ENCODE data around the gene PLCH1.

GRCh38 chr3:155657161-155657560 is 87.7 kb downstream of the PLCH1 start:
- no peak for TF ChIP-seq CTCF (IDR thresholded peaks at IDR 0.05; ENCODE audit: poor library complexity)
- no peak for TF ChIP-seq EZH2 (IDR thresholded peaks at IDR 0.05; ENCODE audit: borderline replicate concordance)
- no peak for TF ChIP-seq EZH2phosphoT487 (IDR thresholded peaks at IDR 0.05; ENCODE audit: low read depth, severe bottlenecking, unreplicated experiment)

Data from hepatocyte (in vitro differentiated cells).